ENCODE data around the gene CHD5. TPM values are rescaled to one million over a fixed set of nuclear protein-coding genes. Genes with fewer than 3 reads are reported as not detected.

CHD5 gene
- total and polyA plus RNA-seq, 5 donors from 2014 or later = not detected

DNA sequence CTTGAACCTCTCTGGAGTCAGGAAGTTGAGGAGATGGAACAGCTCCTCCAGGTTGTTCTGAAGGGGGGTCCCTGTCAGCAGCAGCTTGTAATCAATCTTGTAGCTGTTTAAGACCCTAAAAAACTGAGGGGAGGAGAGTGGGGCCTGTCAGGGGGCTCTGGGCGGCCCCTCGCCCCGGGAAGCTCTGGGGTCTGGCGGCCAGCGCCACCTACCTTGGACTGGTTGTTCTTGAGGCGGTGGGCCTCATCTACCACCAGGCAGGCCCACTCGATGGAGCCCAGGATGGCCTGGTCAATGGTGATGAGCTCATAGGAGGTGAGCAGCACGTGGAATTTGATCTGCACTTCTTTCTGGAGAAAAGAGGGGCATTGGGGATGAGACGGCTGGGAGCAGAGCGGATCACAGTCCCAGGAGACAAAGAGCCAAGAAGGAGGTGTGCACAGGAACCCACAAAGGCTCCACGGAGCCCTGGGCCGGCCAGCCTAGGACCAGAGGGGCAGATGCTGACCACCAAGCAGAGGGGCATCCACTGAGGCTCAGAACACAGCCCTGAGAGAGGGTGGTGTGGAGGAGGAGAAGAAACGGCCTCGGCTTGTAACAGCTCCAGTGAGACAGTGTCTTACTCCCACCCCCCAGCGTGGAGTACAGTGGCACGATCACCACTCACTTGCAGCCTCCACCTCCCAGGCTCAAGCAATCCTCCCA is 43.5 kb downstream of the CHD5 start:
- ATAC-seq (ENCODE audit: low read depth in 2 of 2) (no peak), DNase-seq (no peak)
- H3K4me3 ChIP-seq (ENCODE audit: low read depth, low read length) = no peak overlapping the region
- H3K27me3 ChIP-seq (ENCODE audit: control insufficient read depth, insufficient read depth, low read length) = no peaks in the 10 kb centered on the region
- Mint-ChIP-seq H3K4me1 (no peaks in the 10 kb centered on the region), H3K4me3 (no peak overlapping the region), H3K27me3 (peaks cover 4% of the 10 kb centered on the region), H3K27ac (no peak overlapping the region), H3K9me3 (peaks cover 0 to 7% (median 0%) of the 10 kb centered on the region in 7 donors), H3K36me3 (no peaks in the 10 kb centered on the region)
- no peaks in the 10 kb centered on the region for H3K4me1 ChIP-seq (ENCODE audit: control insufficient read depth, insufficient read depth, low read length, poor library complexity, severe bottlenecking)
- no peak overlapping the region for H3K27ac ChIP-seq (ENCODE audit: insufficient read depth, low read length, poor library complexity, severe bottlenecking)
- H3K36me3 ChIP-seq (ENCODE audit: control insufficient read depth, insufficient read depth, low read length) = no peaks in the 10 kb centered on the region
- peaks cover 0 to 4% of the 10 kb centered on the region in 2 experiments for H3K9me3 ChIP-seq (ENCODE audit: control insufficient read depth in 2 of 2, low read length in 2 of 2)

DNA sequence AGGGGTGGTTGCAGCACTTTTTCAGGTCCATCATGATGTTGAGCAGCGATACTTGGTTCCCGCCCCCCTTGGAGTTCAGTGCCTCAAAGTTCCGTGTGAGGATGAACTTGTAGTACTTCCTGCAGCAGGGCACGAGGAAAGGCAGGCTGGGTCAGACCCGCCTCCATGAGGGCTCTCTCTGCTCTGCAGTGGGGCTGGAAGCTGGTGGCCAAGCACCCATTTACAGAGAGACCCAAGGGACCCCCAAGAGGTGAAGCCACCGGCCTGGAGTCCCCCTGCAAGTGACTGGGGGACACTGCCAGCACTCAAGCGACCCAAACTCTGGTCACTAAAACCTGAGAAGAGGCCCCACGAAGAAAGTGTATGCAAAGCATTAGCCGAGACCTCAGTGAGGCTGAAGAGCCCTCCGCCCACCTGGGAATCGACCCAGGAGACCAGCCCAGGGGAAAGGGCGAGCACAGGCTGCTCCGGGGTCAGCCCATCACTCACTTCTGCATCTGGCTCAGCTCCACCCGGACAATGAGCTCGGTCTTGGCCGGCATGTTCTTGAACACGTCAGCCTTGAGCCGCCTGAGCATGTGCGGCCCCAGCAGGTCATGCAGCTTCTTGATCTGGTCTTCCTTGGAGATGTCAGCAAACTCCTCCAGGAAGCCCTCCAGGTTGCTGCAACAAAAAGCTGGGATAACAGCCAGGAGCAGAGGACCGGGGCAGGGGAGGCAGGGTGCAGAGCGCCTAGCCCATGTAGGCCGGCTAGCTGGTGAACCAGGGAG is 45.2 kb downstream of the CHD5 start:
- no peak overlapping the region for H3K4me3 ChIP-seq (ENCODE audit: low read depth, low read length)
- no peaks in the 10 kb centered on the region for H3K4me1 ChIP-seq (ENCODE audit: control insufficient read depth, insufficient read depth, low read length, poor library complexity, severe bottlenecking)
- ATAC-seq (ENCODE audit: low read depth in 2 of 2) (no peak), DNase-seq (no peak)
- Mint-ChIP-seq H3K36me3 (no peaks in the 10 kb centered on the region), H3K27me3 (peaks cover 4% of the 10 kb centered on the region), H3K4me3 (no peak overlapping the region), H3K9me3 (peaks cover 0 to 7% (median 0%) of the 10 kb centered on the region in 7 donors), H3K4me1 (no peaks in the 10 kb centered on the region), H3K27ac (no peak overlapping the region)
- no peaks in the 10 kb centered on the region for H3K36me3 ChIP-seq (ENCODE audit: control insufficient read depth, insufficient read depth, low read length)
- peaks cover 0 to 4% of the 10 kb centered on the region in 2 experiments for H3K9me3 ChIP-seq (ENCODE audit: control insufficient read depth in 2 of 2, low read length in 2 of 2)
- no peak overlapping the region for H3K27ac ChIP-seq (ENCODE audit: insufficient read depth, low read length, poor library complexity, severe bottlenecking)
- no peaks in the 10 kb centered on the region for H3K27me3 ChIP-seq (ENCODE audit: control insufficient read depth, insufficient read depth, low read length)

DNA sequence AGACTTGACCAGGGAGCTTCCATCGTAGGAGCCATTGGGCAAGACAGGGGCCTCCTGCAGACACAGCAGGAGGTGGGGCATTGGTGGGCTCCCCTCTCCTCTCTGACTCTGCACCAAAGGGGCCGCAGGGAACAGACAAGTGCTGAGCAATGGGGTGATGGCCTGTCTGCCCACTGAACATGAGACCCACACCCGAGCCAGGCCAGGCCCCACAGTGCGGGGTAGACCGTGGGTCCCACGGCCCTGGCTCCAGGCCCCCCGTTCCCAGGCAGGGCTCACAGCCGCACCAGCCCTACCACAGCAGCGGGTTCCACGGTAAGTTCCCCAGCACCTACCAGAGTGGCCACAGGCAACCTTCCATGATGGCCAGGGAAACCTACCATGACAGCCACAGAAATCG is 45.9 kb downstream of the CHD5 start:
- H3K36me3 ChIP-seq (ENCODE audit: control insufficient read depth, insufficient read depth, low read length) = no peaks in the 10 kb centered on the region
- Mint-ChIP-seq H3K9me3 (peaks cover 0 to 7% (median 0%) of the 10 kb centered on the region in 7 donors), H3K27ac (no peak overlapping the region), H3K4me1 (no peaks in the 10 kb centered on the region), H3K36me3 (no peaks in the 10 kb centered on the region), H3K27me3 (peaks cover 4% of the 10 kb centered on the region), H3K4me3 (no peak overlapping the region)
- no peak for ATAC-seq (ENCODE audit: low read depth in 2 of 2)
- H3K27ac ChIP-seq (ENCODE audit: insufficient read depth, low read length, poor library complexity, severe bottlenecking) = no peak overlapping the region
- H3K9me3 ChIP-seq (ENCODE audit: control insufficient read depth in 2 of 2, low read length in 2 of 2) = peaks cover 0 to 4% of the 10 kb centered on the region in 2 experiments
- DNase-seq = no peak
- H3K4me3 ChIP-seq (ENCODE audit: low read depth, low read length) = no peak overlapping the region
- H3K27me3 ChIP-seq (ENCODE audit: control insufficient read depth, insufficient read depth, low read length) = no peaks in the 10 kb centered on the region
- H3K4me1 ChIP-seq (ENCODE audit: control insufficient read depth, insufficient read depth, low read length, poor library complexity, severe bottlenecking) = no peaks in the 10 kb centered on the region

DNA sequence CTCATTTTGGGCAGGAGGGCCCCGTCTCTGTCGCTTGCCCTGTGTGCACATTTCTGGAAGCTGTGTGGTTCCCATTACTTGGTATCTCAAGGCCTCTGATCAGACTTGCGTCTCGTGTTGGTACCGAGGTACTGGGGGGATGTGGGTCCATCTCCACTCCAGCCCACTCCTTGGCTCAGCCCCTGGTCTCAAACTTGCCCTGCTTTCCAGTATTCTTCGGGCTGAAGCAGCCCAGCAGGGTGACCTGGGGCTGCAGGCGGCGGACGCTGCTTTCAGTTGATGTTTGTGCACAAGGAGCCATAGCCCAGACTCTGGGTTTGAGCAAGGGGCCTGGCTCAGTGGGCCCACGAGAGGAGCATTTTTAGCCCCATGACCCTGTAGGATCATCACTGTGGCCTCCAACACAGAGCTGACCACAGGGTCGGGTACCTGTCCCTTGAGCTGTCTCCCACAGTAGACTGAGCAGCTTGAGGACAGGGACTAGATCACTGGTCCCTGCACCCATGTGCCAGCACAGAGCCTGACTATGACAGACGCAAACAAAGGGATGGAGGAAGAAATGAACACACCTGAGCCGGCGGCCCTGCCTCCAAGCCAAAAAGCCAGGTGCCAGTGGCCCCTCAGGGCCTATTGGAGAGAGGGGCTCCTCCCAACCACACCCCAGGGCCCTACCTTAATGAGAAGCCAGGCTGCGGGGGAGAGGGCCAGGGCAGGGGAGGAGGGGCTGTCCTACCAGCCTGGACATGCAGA is 46.8 kb downstream of the CHD5 start:
- no peak for DNase-seq
- no peak for ATAC-seq (ENCODE audit: low read depth in 2 of 2)
- Mint-ChIP-seq H3K36me3 (no peaks in the 10 kb centered on the region), H3K4me3 (no peak overlapping the region), H3K4me1 (no peaks in the 10 kb centered on the region), H3K27ac (no peak overlapping the region), H3K9me3 (peaks cover 0 to 7% (median 0%) of the 10 kb centered on the region in 7 donors), H3K27me3 (peaks cover 4% of the 10 kb centered on the region)
- Histone ChIP-seq H3K4me3 (ENCODE audit: low read depth, low read length) (no peak overlapping the region), H3K27ac (ENCODE audit: insufficient read depth, low read length, poor library complexity, severe bottlenecking) (no peak overlapping the region), H3K36me3 (ENCODE audit: control insufficient read depth, insufficient read depth, low read length) (no peaks in the 10 kb centered on the region), H3K9me3 (ENCODE audit: control insufficient read depth in 2 of 2, low read length in 2 of 2) (peaks cover 0 to 4% of the 10 kb centered on the region in 2 experiments), H3K4me1 (ENCODE audit: control insufficient read depth, insufficient read depth, low read length, poor library complexity, severe bottlenecking) (no peaks in the 10 kb centered on the region), H3K27me3 (ENCODE audit: control insufficient read depth, insufficient read depth, low read length) (no peaks in the 10 kb centered on the region)

DNA sequence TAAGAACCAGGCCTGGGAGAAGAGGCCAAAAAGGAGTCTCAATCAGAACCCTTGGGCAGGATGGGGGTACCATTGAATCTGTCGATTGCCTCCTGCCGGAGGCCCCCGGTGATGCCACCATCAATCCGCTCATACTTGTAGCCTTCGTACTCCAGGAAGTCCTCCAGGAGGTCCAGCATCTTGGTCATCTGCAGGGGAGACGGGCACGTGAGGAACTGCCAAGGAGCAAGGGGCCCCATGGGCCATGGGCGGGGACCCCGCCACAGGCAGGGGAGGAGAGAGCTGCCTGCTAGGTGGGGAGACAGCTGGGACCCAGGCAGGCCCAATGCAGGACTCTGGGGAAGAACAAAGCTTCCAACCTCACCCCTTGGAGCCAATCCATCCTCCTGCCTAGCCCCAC is 48.6 kb downstream of the CHD5 start:
- peaks cover 0 to 6% (median 0%) of the 10 kb centered on the region in 4 donors for H3K4me1 Mint-ChIP-seq
- DNase-seq (no peak), ATAC-seq (ENCODE audit: low read depth in 2 of 2) (no peak)
- Histone ChIP-seq H3K4me1 (ENCODE audit: control insufficient read depth, insufficient read depth, low read length, poor library complexity, severe bottlenecking) (no peaks in the 10 kb centered on the region), H3K9me3 (ENCODE audit: control insufficient read depth in 2 of 2, low read length in 2 of 2) (peaks cover 0 to 4% of the 10 kb centered on the region in 2 experiments), H3K36me3 (ENCODE audit: control insufficient read depth, insufficient read depth, low read length) (no peaks in the 10 kb centered on the region), H3K27me3 (ENCODE audit: control insufficient read depth, insufficient read depth, low read length) (no peaks in the 10 kb centered on the region), H3K27ac (ENCODE audit: insufficient read depth, low read length, poor library complexity, severe bottlenecking) (no peak overlapping the region), H3K4me3 (ENCODE audit: low read depth, low read length) (no peak overlapping the region)
- H3K27ac Mint-ChIP-seq = no peak overlapping the region
- no peak overlapping the region for H3K4me3 Mint-ChIP-seq
- H3K36me3 Mint-ChIP-seq = no peaks in the 10 kb centered on the region
- peaks cover 7% of the 10 kb centered on the region for H3K27me3 Mint-ChIP-seq
- H3K9me3 Mint-ChIP-seq = peaks cover 0 to 7% (median 1%) of the 10 kb centered on the region in 7 donors

DNA sequence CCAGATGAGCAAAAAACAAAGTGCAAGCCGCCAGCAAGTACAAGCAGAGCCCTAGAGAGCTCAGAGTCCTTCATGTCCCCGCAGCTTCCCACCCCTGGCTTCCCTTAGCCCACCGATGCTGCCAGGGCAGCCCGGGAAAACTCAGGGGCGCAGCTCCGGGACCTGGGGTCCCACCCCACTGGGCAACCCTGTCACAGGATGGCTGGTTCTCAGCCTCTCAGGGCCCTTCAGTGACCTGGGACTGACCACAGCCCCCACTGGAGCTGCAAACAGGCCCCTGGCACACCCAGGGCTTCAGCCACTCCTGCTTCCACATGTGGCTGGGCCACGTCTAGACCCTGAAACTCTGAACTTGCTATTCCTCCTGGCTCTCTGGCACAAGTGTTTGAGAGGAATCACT is 49.5 kb downstream of the CHD5 start:
- Histone ChIP-seq H3K4me1 (ENCODE audit: control insufficient read depth, insufficient read depth, low read length, poor library complexity, severe bottlenecking) (no peaks in the 10 kb centered on the region), H3K4me3 (ENCODE audit: low read depth, low read length) (no peak overlapping the region), H3K36me3 (ENCODE audit: control insufficient read depth, insufficient read depth, low read length) (no peaks in the 10 kb centered on the region), H3K9me3 (ENCODE audit: control insufficient read depth in 2 of 2, low read length in 2 of 2) (peaks cover 0 to 4% of the 10 kb centered on the region in 2 experiments), H3K27ac (ENCODE audit: insufficient read depth, low read length, poor library complexity, severe bottlenecking) (no peak overlapping the region), H3K27me3 (ENCODE audit: control insufficient read depth, insufficient read depth, low read length) (no peaks in the 10 kb centered on the region)
- ATAC-seq (ENCODE audit: low read depth in 2 of 2) (no peak), DNase-seq (no peak)
- no peak overlapping the region for H3K4me3 Mint-ChIP-seq
- peaks cover 7% of the 10 kb centered on the region for H3K27me3 Mint-ChIP-seq
- H3K4me1 Mint-ChIP-seq = peaks cover 0 to 6% (median 0%) of the 10 kb centered on the region in 4 donors
- peaks cover 0 to 7% (median 1%) of the 10 kb centered on the region in 7 donors for H3K9me3 Mint-ChIP-seq
- H3K27ac Mint-ChIP-seq = no peak overlapping the region
- no peaks in the 10 kb centered on the region for H3K36me3 Mint-ChIP-seq

DNA sequence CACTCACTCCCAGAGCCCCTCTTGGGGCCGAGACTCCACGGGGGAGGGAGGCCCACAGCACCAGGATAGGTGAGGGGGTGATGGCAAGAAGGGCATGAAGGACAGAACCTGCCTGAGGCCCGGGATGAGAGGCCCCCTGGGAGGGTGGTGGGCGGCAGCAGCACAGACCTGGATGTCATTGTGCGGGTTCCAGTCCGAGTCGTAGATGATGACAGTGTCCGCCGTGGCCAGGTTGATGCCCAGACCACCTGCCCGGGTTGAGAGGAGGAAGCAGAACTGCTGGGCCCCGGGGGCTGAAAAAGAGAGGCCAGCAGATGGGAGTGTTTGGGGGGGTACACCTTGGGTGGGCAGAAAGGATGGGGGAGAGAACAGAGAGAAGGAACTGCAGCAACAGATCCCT is 50.1 kb downstream of the CHD5 start:
- Histone ChIP-seq H3K4me3 (ENCODE audit: low read depth, low read length) (no peak overlapping the region), H3K27me3 (ENCODE audit: control insufficient read depth, insufficient read depth, low read length) (no peaks in the 10 kb centered on the region), H3K9me3 (ENCODE audit: control insufficient read depth in 2 of 2, low read length in 2 of 2) (peaks cover 0 to 4% of the 10 kb centered on the region in 2 experiments), H3K4me1 (ENCODE audit: control insufficient read depth, insufficient read depth, low read length, poor library complexity, severe bottlenecking) (no peaks in the 10 kb centered on the region), H3K27ac (ENCODE audit: insufficient read depth, low read length, poor library complexity, severe bottlenecking) (no peak overlapping the region), H3K36me3 (ENCODE audit: control insufficient read depth, insufficient read depth, low read length) (no peaks in the 10 kb centered on the region)
- H3K9me3 Mint-ChIP-seq = peaks cover 0 to 7% (median 1%) of the 10 kb centered on the region in 7 donors
- peaks cover 0 to 6% (median 0%) of the 10 kb centered on the region in 4 donors for H3K4me1 Mint-ChIP-seq
- peaks cover 7% of the 10 kb centered on the region for H3K27me3 Mint-ChIP-seq
- H3K27ac Mint-ChIP-seq = no peak overlapping the region
- ATAC-seq (ENCODE audit: low read depth in 2 of 2) (no peak), DNase-seq (no peak)
- H3K36me3 Mint-ChIP-seq = no peaks in the 10 kb centered on the region
- H3K4me3 Mint-ChIP-seq = no peak overlapping the region

All from CD4-positive, CD25-positive, alpha-beta regulatory T cell (primary cell).